ENCODE results near the gene OAF. TPM values are rescaled to one million over a fixed set of nuclear protein-coding genes. Genes with fewer than 3 reads are reported as not detected.

OAF gene
- total RNA-seq, 1 donor from 2014 or later, result 20.9 TPM

- Mint-ChIP-seq H3K9me3 (ENCODE audit: unreplicated experiment) (no peaks in the 10 kb centered on the region), H3K4me1 (ENCODE audit: low read depth, unreplicated experiment) (peaks cover 10% of the 10 kb centered on the region), H3K27me3 (ENCODE audit: low read depth, unreplicated experiment) (peaks cover 57% of the 10 kb centered on the region), H3K36me3 (ENCODE audit: low read depth, unreplicated experiment) (peaks cover 2% of the 10 kb centered on the region), H3K4me3 (ENCODE audit: unreplicated experiment) (no peak overlapping the region), H3K27ac (ENCODE audit: unreplicated experiment) (no peak overlapping the region)
- H3K4me3 ChIP-seq (ENCODE audit: insufficient read depth, low read depth, low read length), result no peak overlapping the region
- H3K4me2 ChIP-seq (ENCODE audit: low read length), result no peak overlapping the region
- no peak overlapping the region for H3K9ac ChIP-seq (ENCODE audit: low read length)
- H3K36me3 ChIP-seq (ENCODE audit: insufficient read depth, low read length), result no peaks in the 10 kb centered on the region
- H3K4me1 ChIP-seq (ENCODE audit: insufficient read depth, low read length), result peaks cover 8% of the 10 kb centered on the region
- H3K9me3 ChIP-seq (ENCODE audit: insufficient read depth, low read depth, low read length), result no peaks in the 10 kb centered on the region
- H3K79me2 ChIP-seq (ENCODE audit: insufficient read depth, low read length), result no peaks in the 10 kb centered on the region
- H2AFZ ChIP-seq (ENCODE audit: low read depth, low read length), result no peak overlapping the region
- TF ChIP-seq EZH2 (IDR thresholded peaks at IDR 0.05; ENCODE audit: insufficient read depth, low read length) (no peak), CTCF (IDR thresholded peaks at IDR 0.05; ENCODE audit: insufficient read depth, low read depth, low read length) (no peak)
- peaks cover 11% of the 10 kb centered on the region for H3K27me3 ChIP-seq (ENCODE audit: insufficient read depth, low read length)
- DNase-seq (ENCODE audit: low read depth) (no peak), FAIRE-seq (no peak)
- H3K27ac ChIP-seq (ENCODE audit: low read depth, low read length), result no peak overlapping the region
- H4K20me1 ChIP-seq (ENCODE audit: insufficient read depth, low read length), result no peaks in the 10 kb centered on the region
Measured at GRCh38 chr11:120188811-120189455, 21.9 kb upstream of the OAF start.

- H3K9me3 ChIP-seq (ENCODE audit: insufficient read depth, low read depth, low read length), result no peaks in the 10 kb centered on the region
- no peak for DNase-seq (ENCODE audit: low read depth)
- no peak overlapping the region for H3K27ac ChIP-seq (ENCODE audit: low read depth, low read length)
- peaks cover 8% of the 10 kb centered on the region for H3K4me1 ChIP-seq (ENCODE audit: insufficient read depth, low read length)
- FAIRE-seq, result no peak
- Mint-ChIP-seq H3K4me3 (ENCODE audit: unreplicated experiment) (no peak overlapping the region), H3K9me3 (ENCODE audit: unreplicated experiment) (no peaks in the 10 kb centered on the region), H3K36me3 (ENCODE audit: low read depth, unreplicated experiment) (peaks cover 2% of the 10 kb centered on the region), H3K27ac (ENCODE audit: unreplicated experiment) (no peak overlapping the region), H3K27me3 (ENCODE audit: low read depth, unreplicated experiment) (peaks cover 67% of the 10 kb centered on the region), H3K4me1 (ENCODE audit: low read depth, unreplicated experiment) (peaks cover 10% of the 10 kb centered on the region)
- no peaks in the 10 kb centered on the region for H3K36me3 ChIP-seq (ENCODE audit: insufficient read depth, low read length)
- no peak overlapping the region for H3K9ac ChIP-seq (ENCODE audit: low read length)
- H3K79me2 ChIP-seq (ENCODE audit: insufficient read depth, low read length), result no peaks in the 10 kb centered on the region
- H3K27me3 ChIP-seq (ENCODE audit: insufficient read depth, low read length), result peaks cover 14% of the 10 kb centered on the region
- no peak overlapping the region for H2AFZ ChIP-seq (ENCODE audit: low read depth, low read length)
- H4K20me1 ChIP-seq (ENCODE audit: insufficient read depth, low read length), result no peaks in the 10 kb centered on the region
- TF ChIP-seq CTCF (IDR thresholded peaks at IDR 0.05; ENCODE audit: insufficient read depth, low read depth, low read length) (no peak), EZH2 (IDR thresholded peaks at IDR 0.05; ENCODE audit: insufficient read depth, low read length) (no peak)
- no peak overlapping the region for H3K4me3 ChIP-seq (ENCODE audit: insufficient read depth, low read depth, low read length)
- no peak overlapping the region for H3K4me2 ChIP-seq (ENCODE audit: low read length)
Measured at GRCh38 chr11:120191058-120191457, 19.8 kb upstream of the OAF start.

Data from astrocyte (in vitro differentiated cells and primary cell).